ENCODE results near the gene LMF2. TPM values are rescaled to one million over a fixed set of nuclear protein-coding genes. Genes with fewer than 3 reads are reported as not detected.

Gene LMF2, protein sequence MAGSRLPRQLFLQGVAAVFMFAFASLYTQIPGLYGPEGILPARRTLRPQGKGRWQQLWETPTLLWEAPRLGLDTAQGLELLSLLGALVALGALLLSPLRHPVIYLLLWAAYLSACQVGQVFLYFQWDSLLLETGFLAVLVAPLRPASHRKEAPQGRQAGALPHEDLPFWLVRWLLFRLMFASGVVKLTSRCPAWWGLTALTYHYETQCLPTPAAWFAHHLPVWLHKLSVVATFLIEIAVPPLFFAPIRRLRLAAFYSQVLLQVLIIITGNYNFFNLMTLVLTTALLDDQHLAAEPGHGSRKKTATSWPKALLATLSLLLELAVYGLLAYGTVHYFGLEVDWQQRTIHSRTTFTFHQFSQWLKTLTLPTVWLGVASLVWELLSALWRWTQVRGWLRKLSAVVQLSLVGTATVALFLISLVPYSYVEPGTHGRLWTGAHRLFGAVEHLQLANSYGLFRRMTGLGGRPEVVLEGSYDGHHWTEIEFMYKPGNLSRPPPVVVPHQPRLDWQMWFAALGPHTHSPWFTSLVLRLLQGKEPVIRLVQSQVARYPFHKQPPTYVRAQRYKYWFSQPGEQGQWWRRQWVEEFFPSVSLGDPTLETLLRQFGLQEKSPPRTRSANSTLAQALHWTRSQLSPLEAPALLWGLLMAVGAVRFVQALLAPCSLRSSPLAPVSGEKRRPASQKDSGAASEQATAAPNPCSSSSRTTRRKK
- total RNA-seq: 10 to 100 TPM; 57.8 to 66.4 (median 60.7) TPM
- long read RNA-seq, donor 1, transcript LMF2-202 (14 exons, 2,582 nt): major isoform, 60 of 151 reads
- long read RNA-seq, donor 1, partial matches to known transcripts: 50 of 151 reads
- long read RNA-seq, donor 1, other reads (novel, unspliced or antisense): 41 of 151 reads
- long read RNA-seq, donor 2, transcript LMF2-202 (14 exons, 2,582 nt): major isoform, 16 of 45 reads
- long read RNA-seq, donor 2, partial matches to known transcripts: 21 of 45 reads
- long read RNA-seq, donor 2, other reads (novel, unspliced or antisense): 8 of 45 reads

DNA sequence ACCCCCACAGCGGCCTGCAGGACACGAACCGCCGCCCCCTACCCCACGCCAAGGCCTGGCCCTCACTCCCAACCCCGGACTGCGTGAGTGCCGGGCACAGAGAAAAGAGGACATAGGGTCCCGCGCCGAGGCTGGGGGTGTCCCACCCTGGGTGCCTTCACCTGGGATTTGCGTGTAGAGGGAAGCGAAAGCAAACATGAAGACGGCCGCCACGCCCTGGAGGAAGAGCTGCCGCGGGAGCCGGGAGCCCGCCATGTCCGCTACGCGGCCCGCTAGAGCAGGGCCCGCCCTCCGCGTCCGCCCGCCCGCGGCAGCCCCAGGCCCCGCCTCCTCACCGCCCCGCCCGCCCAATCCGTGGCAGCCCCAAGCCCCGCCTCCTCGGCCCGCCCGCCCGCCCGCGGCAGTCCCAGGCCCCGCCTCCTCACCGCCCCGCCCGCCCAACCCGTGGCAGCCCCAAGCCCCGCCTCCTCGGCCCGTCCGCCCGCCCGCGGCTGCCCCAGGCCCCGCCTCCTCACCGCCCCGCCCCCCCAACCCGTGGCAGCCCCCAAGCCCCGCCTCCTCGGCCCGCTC, at the start of gene LMF2:
LMF2 (minus strand) TSS at position 282 of the 570 bp plus-strand sequence; CDS start at position 255, 27 bp downstream.
- H3K36me3 ChIP-seq (ENCODE audit: low read depth): peaks cover 6% of the 10 kb centered on the region
- DNase-seq: peak; percentile 90 to 97 (median 96)
- TF ChIP-seq, protein P1, sequence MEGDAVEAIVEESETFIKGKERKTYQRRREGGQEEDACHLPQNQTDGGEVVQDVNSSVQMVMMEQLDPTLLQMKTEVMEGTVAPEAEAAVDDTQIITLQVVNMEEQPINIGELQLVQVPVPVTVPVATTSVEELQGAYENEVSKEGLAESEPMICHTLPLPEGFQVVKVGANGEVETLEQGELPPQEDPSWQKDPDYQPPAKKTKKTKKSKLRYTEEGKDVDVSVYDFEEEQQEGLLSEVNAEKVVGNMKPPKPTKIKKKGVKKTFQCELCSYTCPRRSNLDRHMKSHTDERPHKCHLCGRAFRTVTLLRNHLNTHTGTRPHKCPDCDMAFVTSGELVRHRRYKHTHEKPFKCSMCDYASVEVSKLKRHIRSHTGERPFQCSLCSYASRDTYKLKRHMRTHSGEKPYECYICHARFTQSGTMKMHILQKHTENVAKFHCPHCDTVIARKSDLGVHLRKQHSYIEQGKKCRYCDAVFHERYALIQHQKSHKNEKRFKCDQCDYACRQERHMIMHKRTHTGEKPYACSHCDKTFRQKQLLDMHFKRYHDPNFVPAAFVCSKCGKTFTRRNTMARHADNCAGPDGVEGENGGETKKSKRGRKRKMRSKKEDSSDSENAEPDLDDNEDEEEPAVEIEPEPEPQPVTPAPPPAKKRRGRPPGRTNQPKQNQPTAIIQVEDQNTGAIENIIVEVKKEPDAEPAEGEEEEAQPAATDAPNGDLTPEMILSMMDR (IDR thresholded peaks at IDR 0.05): no peak
- H3K4me1 ChIP-seq (ENCODE audit: low read depth): peaks cover 19% of the 10 kb centered on the region
- peak within 1 kb of the TSS; percentile 46 for H3K4me3 ChIP-seq
- peak; percentile 88 for ATAC-seq
- no peaks in the 10 kb centered on the region for H3K9me3 ChIP-seq
- intact Hi-C loops (cut with DNase I, micrococcal nuclease): no loop called here

DNA sequence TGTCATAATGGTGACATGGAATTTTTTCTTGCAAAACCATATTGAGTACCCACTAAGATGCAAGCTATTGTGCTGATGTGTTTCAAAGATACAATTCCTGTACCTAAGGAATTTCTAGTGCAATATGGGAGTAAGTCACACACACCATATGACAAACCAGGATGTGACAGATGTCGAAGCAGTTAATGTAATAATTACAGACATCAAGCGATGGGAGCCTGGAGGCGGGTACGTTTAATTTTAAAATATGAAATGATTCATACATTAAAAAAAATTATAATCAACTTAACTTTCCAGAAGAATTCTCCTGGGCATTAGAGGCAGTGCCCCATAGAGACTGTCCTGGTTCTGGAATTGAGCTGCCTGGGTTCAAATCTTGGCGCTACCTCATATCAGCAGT, 49.2 kb upstream of the LMF2 start:
- no peaks in the 10 kb centered on the region for H3K4me1 ChIP-seq (ENCODE audit: low read depth)
- no peak overlapping the region for H3K4me3 ChIP-seq
- TF ChIP-seq, protein P1 (IDR thresholded peaks at IDR 0.05): no peak
- intact Hi-C loops (cut with DNase I, micrococcal nuclease): no loop called here
- H3K9me3 ChIP-seq: no peaks in the 10 kb centered on the region
- ATAC-seq (no peak), DNase-seq (no peak)
- H3K36me3 ChIP-seq (ENCODE audit: low read depth): no peaks in the 10 kb centered on the region

DNA sequence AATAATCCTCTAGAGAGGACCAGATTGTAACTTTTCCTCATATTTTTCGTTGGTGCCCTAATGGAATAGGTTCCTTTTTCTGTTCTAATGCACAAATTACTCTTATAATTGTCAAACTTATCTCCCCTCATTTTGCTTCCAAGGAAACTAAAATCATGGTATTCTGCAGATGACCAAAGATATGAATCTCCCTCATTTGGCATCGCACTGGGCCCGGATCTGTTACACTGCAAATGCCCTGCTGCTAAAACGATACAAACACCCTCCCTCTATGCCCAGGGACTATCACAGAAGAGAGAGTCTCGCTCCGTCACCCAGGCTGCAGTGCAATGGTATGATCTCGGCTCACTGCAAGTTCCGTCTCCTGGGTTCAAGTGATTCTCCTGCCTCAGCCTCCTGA, 45.8 kb upstream of the LMF2 start:
- DNase-seq (no peak), ATAC-seq (no peak)
- no peak overlapping the region for H3K4me3 ChIP-seq
- no peaks in the 10 kb centered on the region for H3K9me3 ChIP-seq
- TF ChIP-seq, protein P1 (IDR thresholded peaks at IDR 0.05): no peak
- peaks cover 7% of the 10 kb centered on the region for H3K4me1 ChIP-seq (ENCODE audit: low read depth)
- H3K36me3 ChIP-seq (ENCODE audit: low read depth): no peaks in the 10 kb centered on the region
- intact Hi-C loops (cut with DNase I, micrococcal nuclease): no loop called here

DNA sequence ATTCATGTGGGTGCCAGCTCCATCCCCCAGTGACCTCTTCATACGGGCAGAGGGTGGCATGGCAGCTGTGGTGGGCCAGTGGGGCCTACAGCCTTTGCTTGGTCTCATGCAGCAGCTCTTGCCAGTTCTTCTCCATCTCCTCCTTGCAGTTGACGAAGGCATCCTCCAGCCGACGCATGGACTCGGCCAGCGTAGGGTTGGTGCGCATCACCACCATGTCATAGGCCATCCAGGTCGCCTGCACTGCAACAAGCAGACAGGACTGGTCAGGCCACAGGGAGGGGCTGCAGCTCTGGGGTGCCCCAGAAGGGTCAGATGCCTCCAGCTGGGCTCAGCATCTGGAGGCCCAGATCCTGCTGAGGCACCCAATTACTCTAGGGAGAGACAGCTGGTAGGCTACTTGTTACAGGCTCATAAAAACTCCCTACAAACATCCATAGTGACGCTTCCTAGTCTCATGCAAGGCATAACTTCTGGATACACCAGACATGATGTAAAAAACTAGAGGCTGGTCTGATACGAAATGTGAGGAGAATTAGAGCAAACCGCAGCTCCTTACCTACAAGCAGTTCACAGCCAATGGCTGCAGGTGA, 43.8 kb upstream of the LMF2 start:
- H3K36me3 ChIP-seq (ENCODE audit: low read depth): no peaks in the 10 kb centered on the region
- peak; percentile 5 for ATAC-seq
- intact Hi-C loops (cut with DNase I, micrococcal nuclease): no loop called here
- no peaks in the 10 kb centered on the region for H3K9me3 ChIP-seq
- DNase-seq: no peak
- peaks cover 7% of the 10 kb centered on the region for H3K4me1 ChIP-seq (ENCODE audit: low read depth)
- no peak overlapping the region for H3K4me3 ChIP-seq
- TF ChIP-seq, protein P1 (IDR thresholded peaks at IDR 0.05): no peak

DNA sequence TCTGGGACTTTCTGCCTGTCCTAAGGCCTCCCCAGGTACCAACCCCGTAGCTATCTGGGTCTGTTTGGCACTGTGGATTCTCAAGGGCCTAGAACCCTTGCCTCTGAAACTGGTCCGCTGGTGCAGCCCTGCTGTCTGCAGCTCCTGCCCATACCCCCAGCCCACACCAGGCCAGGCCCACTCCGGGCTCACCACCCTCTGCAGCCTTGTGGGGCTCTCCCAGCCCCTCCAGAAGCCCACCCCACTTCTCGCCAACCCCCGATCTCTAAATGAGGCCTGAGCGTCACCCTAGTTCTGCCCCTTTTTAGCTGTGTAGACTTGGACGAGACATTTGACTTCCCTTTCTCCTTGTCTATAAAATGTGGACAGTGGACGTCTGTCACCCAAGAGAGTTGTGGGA, 42.9 kb upstream of the LMF2 start:
- DNase-seq: no peak
- Histone ChIP-seq H3K36me3 (ENCODE audit: low read depth) (no peaks in the 10 kb centered on the region), H3K9me3 (no peaks in the 10 kb centered on the region), H3K4me1 (ENCODE audit: low read depth) (peaks cover 7% of the 10 kb centered on the region), H3K4me3 (no peak overlapping the region)
- intact Hi-C loops (cut with DNase I, micrococcal nuclease): no loop called here
- TF ChIP-seq, protein P1 (IDR thresholded peaks at IDR 0.05): no peak
- ATAC-seq: no peak
